ENCODE data around the gene ZNF362.

The ZNF362 gene

DNA sequence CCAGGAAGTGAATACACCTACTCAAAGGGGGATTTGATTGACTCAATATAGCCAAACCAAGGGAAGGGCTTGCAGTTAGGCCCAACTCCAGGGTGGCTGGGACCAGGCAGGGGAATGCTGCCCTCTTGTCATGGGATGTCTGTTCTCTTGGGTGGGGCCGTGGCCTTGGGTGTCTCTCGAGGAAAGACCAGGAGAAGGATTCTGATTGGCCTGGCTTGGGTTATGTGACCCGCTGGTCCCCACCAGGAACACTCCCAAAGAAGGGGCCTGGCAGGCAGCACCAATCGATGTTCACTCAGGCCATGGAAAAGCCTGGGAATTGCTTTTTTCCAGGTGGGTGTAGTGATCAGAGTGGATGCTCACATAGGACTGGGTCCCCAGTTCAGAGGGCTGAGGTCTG is 10.1 kb upstream of the ZNF362 start:
- DNase-seq = peak; percentile 10

DNA sequence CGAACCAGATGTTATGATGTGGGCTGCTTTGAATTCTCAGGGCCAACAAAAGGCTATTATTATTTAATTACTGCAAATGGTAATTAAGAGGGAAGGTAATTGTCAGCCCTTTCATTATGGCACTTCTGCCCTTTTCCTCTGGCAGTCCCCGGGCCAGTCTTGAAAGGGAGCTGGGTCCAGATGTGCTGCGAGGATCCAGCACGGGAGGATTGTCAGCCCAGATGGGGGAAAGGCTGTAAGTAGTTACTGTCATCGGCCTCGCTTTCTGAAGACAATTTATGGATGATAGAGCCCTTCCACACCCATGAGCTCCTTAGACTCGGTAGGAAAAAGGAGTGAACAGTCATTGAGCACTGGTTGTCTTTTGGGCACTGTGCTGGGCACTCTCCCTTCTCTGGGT is 8.7 kb upstream of the ZNF362 start:
- DNase-seq = peak; percentile 16

DNA sequence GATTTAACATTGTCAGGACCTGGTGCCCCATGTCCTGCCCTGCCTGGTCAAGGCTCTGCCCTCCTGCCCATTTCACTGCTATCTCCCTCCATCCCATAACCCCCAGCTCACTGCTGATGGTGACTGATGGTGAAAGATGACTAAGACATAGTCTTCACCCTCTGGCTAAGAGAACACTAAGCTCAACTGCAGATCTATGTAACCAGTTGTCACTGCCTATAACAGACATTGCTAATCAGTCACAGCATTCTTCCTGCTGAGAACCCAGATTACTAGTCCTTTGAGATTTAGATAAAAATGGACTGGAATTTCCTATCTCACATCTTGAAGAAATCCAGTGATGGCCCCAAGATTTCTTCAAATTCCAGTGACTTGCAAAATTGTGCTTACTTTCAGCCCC is 8.0 kb upstream of the ZNF362 start:
- DNase-seq = no peak

DNA sequence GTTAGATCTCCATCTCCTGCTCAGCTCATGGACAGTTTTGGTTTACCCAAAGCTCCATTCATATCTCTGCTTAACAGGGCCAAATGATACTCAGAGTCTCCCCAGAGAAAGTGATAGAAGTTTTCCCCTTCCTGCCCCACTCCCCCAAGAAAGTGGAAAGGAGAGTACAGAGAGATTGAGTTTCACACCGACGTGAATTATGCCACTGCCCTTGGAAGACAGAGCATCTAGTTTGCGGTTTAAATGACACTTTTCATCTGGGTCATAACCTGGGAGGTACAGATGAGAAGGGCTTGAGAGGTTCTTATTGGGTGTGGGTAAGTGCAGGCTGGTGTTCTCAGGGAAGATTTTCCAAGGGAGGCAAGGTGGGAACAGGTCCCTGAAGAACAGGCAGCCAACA is 6.9 kb upstream of the ZNF362 start:
- DNase-seq = no peak

DNA sequence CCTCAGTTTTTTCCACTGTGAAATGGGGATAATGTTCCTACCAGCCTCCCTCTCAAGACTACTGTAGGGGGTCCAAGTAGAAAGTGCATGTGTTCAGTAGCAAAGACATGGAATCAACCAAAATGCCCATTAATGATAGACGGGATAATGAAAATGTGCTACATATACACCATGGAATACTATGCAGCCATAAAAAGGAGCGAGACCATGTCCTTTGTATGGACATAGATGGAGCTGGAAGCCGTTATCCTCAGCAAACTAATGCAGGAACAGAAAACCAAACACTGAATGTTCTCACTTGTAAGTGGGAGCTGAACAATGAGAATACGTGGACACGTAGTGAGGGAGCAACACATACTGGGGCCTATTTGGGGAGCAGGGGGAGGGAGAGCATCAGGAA is 6.1 kb upstream of the ZNF362 start:
- no peak for DNase-seq

DNA sequence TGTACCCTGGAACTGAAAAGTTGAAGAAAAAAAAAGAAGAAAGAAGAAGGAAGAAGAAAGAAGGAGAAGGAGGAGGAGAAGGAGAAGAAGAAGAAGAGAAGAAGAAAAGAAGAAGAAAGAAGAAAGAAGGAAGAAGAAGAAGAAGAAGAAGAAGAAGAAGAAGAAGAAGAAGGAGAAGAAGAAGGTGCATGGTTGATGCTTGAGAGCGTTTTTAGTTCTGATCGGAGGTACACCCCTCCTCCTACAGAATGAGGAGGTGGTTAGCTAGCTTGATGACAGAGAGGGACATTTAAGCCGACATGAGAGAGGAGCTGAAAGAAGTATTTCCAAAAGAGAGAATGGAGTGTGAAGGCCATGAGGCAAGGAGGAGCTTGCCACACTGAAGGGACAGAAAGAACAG is 5.6 kb upstream of the ZNF362 start:
- DNase-seq = no peak

DNA sequence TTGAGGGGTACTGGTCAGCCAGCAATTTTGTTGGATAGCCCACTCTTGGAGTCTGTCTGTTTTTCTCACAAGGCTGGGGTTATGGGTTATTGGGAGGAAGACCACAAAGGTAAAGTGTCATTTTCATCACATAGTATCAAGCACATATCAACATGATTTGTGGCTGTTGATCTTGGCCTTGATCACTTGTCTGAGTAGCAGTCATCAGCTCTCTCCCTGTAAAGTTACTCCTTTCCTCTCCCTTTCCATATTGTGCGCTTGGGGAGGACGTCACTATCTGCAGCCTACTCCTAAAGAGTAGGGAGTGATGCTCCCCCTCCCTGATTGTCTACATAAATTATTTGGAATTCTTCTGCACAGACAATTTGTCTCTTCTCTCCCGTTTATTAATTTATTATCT is 1.8 kb upstream of the ZNF362 start:
- no peak for DNase-seq

DNA sequence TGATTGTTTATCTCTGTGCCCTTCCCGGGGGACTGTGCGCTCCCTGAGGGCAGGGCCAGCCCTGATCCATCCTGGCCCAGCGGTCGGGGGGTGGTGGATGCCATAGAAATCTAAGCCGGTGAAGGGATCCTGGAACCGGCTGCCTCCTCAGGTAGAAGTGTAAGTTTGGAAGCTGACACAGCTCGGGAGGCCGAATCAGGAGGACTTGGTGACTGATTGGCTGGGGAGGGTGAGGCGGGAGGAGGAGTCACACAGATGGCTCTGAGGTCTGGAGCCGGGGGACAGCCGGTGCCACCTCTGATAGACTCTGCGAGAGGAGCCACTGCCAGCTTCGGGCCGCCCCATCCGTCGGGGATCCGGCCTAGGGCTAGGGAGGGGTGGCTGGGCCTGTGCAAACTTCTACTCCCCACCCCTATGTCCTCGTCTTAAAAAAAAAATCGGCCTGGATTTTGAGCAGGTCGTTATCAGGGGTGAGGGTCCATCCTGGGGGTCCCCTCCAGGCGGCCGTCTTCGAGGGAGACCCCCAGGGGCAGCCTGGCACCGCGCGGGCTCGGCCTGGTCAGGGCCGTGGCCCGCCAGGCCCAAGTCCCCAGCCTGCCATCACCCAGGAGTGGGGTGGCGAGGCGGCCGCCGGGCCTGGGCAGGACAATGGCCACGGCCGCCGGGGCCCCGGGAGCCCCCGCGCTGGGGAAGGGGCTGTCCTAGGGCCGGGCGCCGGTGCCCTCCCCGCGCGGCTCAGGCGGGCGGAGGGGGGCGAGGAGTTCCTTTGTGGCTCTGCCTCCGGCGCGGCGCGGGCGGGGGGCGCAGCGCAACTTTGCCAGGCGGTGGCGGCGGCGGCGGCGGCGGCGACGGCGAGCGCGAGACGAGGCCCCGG is 708 bp upstream of the ZNF362 start:
- peak; percentile 70 for DNase-seq

DNA sequence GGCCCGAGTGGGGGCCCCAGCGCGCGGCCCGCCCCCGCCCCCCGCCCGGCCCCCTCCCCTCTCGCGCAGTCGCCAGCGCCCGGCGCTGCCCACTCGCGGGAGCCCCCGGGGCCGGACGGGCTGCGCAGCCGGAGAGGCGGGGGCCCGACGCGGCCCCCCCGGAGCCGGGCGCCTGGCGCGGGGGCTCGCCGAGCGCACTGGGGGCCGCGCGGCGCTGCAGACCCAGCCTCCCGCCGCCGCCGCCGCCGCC is 146 bp upstream of the ZNF362 start:
- DNase-seq = no peak

DNA sequence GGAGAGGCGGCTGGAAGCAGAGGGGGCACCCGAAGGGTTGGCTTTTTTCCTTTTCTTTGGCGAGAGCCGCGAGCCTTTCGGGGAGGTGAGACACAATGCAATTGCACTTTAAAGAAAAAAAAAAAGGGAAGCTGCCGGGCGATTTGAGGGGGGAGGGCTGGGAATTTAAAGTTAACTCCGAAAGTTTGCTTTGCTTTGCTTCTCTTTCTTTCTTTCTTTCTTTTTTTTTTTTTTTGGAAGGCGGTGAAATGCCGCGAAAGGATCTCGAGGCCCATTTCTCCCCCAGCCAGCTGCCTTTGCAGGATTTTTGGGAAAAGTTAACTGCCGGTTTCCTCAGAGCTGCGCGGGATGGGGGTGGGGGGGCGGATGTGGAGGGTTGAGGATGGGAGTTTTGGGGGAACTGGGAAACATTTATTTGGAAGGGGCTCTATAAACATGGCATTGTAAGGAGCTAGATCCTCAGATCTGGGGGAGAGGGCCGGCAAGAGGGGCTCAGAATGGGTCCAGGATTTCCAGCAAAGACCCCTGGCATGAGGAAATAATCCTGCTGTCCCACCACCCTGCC is 997 bp downstream of the ZNF362 start:
- no peak for DNase-seq

DNA sequence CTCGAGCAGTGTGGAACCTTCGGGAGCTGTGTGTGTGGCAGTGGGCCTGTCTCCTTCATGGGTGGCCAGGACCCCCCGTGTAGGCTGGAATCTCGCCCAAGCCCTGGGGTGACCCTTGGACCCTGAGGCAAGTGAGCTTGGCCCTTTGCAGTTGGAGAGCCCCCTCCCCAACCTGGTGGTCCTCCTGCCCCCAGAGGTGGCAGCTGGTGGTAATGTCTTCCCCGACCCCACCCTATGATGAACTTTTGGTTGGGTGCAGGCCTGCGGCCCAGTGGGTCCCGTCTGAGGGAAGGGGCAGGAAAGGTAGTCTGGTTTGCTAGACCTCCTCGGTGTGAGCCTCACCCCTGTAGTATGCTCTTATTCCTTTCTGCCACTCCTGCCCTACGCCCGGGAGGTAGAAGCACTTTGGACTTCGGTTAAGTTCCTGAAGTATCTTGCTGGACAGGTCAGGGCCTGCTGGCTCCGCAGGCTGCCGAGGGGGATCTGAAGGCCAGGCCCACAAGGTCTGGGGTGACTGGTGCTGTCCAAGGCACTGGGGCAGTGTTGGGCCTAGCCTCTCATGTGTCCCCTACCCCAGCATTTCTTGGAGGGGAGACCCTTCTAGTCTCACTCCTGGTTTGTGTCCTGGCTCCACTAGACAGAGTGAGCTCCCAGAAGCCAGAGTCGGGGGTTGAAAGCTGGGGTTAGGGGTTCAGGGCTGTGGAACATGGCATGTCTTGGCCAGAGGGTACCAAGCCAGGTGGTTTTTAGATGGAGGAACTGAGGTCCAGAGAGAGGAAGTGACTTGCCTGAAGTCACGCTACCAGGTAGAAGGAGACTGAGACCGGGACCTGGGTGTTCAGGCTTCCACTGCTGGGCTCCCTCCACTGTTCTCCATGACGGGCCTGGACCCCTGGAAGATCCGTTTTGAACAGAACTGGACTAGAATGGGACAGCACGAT is 1.8 kb downstream of the ZNF362 start:
- DNase-seq = no peak

DNA sequence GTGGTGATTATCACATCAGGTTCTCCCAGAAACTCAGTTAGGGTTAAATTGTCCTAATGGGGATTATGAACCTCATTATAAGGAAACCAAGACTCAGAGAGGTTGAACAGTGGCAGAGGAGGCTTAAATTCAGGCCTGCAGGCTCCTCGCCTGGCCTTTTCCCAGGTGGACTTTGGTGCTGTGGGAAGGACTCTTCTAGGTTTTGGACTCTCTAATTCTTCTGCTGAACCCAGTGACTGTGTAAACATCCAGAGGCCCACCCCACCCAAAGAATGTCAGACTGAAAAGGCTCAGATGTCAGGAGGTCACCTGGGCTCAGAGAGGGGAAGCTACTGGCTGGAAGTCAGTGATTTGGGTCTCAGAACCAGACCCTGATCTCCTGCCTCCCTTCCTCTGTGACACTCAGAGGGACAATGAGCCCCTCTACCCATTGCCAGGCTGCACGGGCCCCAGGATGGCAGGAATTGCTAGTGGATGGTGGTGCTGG is 2.5 kb downstream of the ZNF362 start:
- no peak for DNase-seq

DNA sequence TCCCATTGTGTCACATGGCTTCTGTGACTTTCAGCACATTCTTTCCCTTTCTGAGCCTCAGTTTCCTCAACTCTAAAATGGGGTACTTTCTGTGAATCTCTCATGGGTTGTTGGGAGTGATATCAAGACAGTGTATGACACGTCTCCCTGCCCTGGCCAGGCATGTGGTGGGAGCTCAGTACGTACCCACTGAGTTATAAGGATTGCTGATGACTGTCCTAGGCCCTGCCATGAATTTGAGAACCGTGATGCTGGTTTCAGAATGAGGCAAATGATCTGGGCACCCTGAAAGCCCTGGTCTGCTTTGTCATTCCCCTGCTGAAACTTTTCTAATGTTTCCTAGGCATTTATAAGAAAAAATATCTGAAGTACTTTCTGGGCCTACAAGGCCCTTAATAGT is 3.6 kb downstream of the ZNF362 start:
- DNase-seq = no peak

DNA sequence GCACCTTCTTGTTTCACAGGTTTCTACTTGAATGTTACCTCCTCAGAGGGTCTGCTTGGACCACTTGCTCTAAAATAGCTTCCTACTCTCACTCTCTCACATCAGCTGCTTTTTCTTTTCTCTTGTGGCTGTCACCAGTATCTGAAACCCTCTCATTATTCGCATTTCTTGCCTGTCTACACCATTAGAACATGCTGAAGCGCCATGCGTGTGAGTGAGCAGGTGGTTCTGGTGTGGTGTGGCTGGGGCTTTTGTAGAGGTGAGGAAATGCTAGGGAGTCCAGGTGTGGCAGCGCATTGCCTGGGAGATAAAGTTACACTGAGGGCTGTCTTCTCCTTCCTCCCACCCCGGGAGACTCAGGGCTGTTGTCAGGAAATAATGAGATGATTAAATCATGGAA is 4.1 kb downstream of the ZNF362 start:
- DNase-seq = no peak

DNA sequence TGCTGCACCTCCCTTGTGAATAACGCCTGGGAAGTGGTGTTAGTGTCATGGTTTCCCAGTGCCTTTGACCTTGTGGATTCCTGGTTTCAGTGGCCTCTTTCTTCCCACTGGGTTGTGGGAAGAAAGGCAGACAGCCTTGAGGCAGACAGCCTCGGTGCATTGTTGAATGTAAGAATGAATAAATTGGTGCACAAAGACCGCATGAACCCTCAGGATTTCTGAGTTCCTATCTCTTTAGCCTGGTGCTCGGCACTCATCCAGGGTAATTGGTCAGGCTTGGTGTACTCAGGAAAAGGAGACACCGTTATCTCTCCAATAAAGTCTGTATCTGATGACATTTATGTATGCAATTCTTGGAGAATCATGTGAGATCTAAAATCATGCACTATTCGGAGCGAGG is 5.1 kb downstream of the ZNF362 start:
- DNase-seq = no peak

DNA sequence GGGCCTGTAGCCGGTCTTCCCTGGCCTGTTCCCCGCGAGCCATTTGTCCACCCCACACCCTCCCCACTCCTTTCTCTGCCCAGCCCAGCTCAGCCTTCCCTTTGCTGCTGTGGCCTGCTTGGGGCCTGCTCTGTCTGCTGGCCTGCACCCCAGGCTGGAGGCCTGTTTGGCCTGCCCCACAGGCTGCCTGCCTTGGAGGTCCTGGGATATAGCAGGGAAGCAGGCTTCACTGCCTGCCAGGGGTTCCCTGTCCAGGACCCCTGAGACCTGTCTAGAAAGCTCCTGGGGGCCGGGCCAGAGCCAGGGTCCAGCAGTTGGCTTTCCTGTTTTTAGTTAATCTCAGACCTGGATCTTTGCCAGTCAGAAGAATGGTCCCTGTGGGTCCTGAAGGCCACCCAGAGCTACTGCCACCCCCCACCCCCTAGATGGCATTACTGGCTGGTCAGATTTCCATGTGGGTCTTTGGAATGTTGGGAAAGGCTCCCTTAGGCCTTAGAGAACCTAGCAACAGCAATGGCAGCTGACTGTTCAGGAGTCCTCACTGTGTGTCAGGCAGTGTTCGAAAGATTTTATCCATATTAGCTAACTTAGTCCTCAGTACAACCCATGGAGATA is 7.7 kb downstream of the ZNF362 start:
- DNase-seq = no peak

DNA sequence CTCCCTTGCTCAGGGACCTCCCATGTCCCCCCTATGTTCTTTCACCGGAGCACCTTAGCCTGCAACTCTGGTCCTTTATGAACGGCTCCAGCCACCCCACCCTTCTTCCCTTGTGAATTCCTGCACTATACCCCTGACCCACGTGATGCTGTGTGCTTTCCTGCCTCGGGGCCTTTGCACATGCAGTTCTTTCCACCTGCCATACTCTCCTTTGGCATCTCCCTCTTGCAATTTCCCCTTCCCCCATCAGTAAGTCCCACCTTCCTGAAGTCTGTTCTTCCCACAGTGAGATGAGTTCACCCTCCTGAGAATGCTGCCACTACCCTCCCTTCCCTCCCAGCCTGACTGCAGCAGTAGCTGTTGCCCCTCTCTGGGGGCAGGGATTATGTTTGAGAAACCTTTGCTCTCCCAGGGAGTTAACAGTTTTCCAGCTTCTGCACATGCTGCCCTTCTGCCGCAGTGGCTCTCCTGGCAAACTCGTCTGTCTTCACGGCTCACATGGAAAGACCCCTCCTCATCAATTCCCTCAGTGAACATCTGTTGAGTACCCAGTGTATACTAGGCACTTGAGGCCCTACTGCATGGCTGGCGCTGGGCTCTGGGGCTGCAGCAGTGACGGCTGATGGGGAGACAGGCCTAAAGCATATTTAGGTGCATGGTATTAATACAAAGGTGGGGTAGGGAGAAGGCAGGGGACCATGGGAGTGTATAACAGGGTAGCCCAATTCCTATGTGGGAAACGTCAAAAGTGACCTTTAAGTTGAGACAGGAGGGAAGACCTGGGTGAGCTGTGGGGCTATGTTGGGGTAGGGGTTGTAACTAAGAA is 9.7 kb downstream of the ZNF362 start:
- DNase-seq = no peak

DNA sequence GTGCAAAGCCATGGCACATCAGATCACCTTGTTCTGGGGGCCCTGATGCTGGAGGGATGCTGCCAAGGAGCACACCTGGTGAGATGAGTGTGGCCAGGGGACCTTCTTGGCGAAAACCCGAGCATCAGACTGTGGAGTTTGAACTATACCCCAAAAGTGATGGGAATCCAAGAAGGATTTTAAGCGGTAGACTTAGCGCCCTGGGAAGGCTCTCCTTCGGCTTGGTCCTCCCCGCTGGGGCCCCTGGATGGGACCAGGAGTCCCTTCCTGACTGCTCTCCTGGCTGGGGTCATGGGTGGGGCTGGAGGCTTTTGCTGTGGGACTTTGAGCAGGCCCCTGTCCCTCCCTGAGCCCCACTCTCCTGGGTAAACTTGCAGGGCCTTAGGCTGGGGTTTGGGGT is 10.5 kb downstream of the ZNF362 start:
- DNase-seq = no peak

DNA sequence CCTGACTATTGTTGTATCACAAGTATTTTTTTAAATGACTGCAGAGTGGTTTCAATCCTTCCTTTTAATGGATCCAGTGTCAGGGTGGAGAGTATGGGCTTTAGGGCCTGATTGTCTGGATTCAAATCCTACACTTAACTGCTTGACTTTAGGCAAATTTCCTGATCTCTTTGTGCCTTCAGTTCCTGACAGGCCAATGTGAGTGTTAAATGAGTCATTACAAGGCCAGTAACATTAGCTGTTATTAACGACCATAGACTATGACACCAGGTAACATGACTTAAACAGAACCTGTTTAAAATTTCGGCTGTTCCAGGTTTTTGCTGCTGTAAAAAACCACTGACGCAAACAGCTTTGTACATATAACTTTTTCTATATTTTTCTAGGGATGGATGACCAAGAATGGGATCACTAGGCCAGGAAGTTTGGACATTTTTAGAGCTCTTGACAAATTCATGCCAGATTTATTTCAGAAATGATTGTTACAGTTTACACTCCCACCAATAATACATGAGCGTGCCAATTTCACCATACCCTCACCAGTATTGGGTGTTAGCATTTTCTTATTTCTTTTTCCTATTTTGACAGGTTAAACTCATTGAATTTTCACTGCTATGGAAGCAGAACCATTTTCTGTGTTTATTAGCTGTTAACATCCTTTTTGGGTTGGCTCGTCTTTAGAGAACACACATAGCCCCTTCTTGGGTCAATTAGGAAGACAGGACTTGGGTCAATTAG is 11.3 kb downstream of the ZNF362 start:
- DNase-seq = no peak

DNA sequence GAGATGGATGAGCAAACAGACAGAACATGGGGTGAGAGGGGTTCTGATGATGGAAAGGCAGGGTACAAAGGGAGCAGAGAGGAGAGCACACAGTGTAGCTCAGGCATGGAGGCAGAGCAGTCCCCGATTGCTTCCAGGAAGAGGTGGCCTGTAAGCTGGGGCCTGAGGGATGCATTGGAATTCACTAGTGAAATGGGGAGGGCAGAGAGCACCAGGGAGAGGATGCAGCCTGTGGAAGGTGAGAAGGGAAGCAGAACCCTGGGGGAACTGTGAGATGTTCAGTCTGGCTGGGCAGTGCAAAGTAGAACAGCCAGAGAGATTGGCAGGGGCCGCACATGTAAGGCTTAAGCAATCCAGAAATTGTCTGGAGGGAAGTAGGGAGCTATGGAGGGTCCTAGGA is 12.2 kb downstream of the ZNF362 start:
- DNase-seq = no peak

DNA sequence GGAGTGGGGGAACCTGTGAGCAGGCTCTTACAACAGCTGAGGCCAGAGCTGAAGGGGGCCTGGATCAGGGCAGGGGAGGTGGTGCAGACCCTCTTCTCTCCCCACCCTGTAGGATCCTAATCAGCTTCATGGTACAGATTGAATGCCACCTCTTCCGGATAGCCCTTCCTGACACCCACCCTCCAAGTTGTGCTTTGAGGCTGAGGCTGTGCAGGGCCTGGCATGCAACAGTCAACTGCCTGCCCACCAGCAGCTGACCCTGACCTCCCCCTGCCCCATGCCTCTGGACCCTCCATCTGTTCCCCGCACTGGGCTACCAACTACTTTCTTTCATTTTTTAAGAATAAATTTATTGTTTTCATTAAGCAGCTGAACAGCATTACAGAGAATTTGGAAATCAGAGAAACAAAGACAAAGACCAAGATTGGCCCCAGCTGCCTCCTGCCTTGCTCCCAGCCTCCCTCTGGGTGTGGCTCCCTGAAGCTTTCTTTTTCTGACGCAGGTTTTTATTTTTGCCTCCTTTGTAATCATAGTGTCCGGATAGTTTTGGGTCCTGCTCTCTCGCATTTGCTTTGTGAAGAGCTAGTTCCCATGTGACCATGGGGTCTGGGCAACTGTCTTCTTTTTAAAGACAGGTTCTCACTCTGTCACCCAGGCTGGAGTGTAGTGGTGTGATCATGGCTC is 12.8 kb downstream of the ZNF362 start:
- DNase-seq = no peak
